ENCODE measurements around the gene FUZ.

GRCh38 chr19:49840736-49841249 is 27.7 kb upstream of the FUZ start:
- no peak for TF ChIP-seq POLR2AphosphoS5 (IDR thresholded peaks at IDR 0.05; ENCODE audit: low read depth, low read length)
- TF ChIP-seq CTCF (IDR thresholded peaks at IDR 0.05): no peak
- TF ChIP-seq TCF7L2 (IDR thresholded peaks at IDR 0.05; ENCODE audit: low read depth, low read length): no peak
- TF ChIP-seq SIN3A (IDR thresholded peaks at IDR 0.05; ENCODE audit: borderline replicate concordance, insufficient read depth, low read depth, low read length): no peak
- no peak for TF ChIP-seq REST (IDR thresholded peaks at IDR 0.05; ENCODE audit: insufficient read depth in 1 of 2, low read depth in 2 of 2, low read length in 1 of 2)
